Hepatocyte (in vitro differentiated cells): ENCODE results near the gene PDIA3.

Experiments used
- EZH2 ChIP-seq: fragments of 200-600 bp; sonication (generic); IDR thresholded peaks from 2 replicates; pipeline ENCODE4 v1.6.1; 2016; ENCODE audit warnings: antibody characterized with exemption, mild to moderate bottlenecking, borderline replicate concordance
- EZH2phosphoT487 ChIP-seq: fragments of 200-600 bp; sonication (generic); IDR thresholded peaks from one replicate; pipeline ENCODE4 v1.6.1; 2018; ENCODE audit warnings: antibody characterized with exemption, mild to moderate bottlenecking, low read depth, moderate library complexity; ENCODE audit not compliant: unreplicated experiment, severe bottlenecking

- TF ChIP-seq EZH2 (no peak), EZH2phosphoT487 (no peak)
Measured at GRCh38 chr15:43808960-43809678, 62.9 kb downstream of the PDIA3 start.
